HL-60 (cell line): ENCODE measurements around the gene DIP2B.

Experiments used
- DNase-seq, 2 experiments: peaks; one replicate each; pipeline ENCODE4 v3.0.0-alpha.2; 2010 to 2020; ENCODE audit warnings: low read depth in 1 of 2, low spot score in 1 of 2
- H3K27ac ChIP-seq: fragments of 250-450 bp; sonication (Bioruptor Pico); replicated peaks from 2 replicates; pipeline ENCODE4 v1.5.1; 2020; ENCODE audit warnings: mild to moderate bottlenecking, moderate library complexity
- H3K27me3 ChIP-seq: fragments of 250-450 bp; sonication (Bioruptor Pico); 2 replicates; pipeline ENCODE4 v1.5.1; 2021; ENCODE audit warnings: mild to moderate bottlenecking, moderate library complexity; ENCODE audit not compliant: insufficient read depth, poor library complexity, severe bottlenecking
- H3K4me3 ChIP-seq: replicated peaks from 2 replicates; pipeline ENCODE4 v1.5.1; 2011; ENCODE audit warnings: mild to moderate bottlenecking, control low read depth, low read length; ENCODE audit not compliant: insufficient read depth
- GABPA ChIP-seq: IDR thresholded peaks from 2 replicates; pipeline ENCODE4 v1.6.1; 2012; ENCODE audit warnings: low read depth
- POLR2AphosphoS5 ChIP-seq: IDR thresholded peaks from 2 replicates; pipeline ENCODE4 v1.6.1; 2012; ENCODE audit warnings: low read depth
- SPI1 ChIP-seq: IDR thresholded peaks from 2 replicates; pipeline ENCODE4 v1.6.1; 2012; ENCODE audit warnings: low read depth, mild to moderate bottlenecking, borderline replicate concordance
- TF ChIP-seq, protein P1 (sequence below): IDR thresholded peaks from 2 replicates; pipeline ENCODE4 v1.6.1; 2012; ENCODE audit warnings: low read depth; ENCODE audit not compliant: insufficient replicate concordance
- TF ChIP-seq, protein P2 (sequence below): IDR thresholded peaks from one replicate; pipeline ENCODE4 v1.5.1; 2011; ENCODE audit warnings: low read length, control low read depth, inconsistent platforms; ENCODE audit not compliant: insufficient read depth

The DIP2B gene

DNA sequence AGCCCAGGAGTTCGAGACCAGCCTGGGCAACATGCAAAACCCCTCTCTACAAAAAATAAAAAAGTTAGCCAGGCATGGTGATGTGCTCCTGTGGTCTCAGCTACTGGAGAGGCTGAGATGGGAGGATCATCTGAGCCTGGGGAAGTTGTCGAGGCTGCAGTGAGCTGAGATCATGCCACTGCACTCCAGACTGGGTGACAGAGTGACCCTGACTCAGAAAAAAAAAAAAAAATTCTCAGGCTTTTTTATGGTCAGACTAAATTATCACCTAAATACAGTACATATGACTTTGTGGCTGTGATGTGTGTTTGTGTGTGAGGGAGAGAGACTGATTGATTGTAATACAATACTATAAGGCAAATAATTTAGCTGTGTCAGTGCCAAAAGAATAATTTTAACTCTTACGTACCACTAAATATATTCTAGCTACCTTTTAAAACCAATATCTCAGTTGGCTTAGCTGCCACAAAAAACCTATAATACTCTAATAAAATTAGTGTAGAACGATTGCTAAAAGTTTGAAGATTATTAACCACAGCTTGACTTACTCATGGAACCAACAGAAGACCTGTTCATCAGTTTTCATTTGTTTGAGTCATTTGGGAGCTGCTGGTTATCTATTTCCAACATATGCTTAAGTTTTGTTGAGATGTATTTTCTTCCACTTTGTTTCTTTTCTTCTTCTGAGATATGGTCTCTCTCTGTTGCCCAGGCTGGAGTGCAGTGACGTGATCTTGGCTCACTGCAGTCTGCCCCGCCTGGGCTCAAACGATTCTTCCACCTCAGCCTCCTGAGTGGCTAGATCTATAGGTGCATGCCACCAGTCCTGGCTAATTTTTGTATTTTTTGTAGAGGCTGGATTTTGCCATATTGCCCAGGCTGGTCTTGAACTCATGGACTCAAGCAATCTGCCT, 58.0 kb downstream of the DIP2B start:
- no peaks in the 10 kb centered on the region for H3K27me3 ChIP-seq
- H3K27ac ChIP-seq = no peak overlapping the region
- no peak overlapping the region for H3K4me3 ChIP-seq
- DNase-seq = no peak
- TF ChIP-seq GABPA = no peak
- TF ChIP-seq, protein P1, sequence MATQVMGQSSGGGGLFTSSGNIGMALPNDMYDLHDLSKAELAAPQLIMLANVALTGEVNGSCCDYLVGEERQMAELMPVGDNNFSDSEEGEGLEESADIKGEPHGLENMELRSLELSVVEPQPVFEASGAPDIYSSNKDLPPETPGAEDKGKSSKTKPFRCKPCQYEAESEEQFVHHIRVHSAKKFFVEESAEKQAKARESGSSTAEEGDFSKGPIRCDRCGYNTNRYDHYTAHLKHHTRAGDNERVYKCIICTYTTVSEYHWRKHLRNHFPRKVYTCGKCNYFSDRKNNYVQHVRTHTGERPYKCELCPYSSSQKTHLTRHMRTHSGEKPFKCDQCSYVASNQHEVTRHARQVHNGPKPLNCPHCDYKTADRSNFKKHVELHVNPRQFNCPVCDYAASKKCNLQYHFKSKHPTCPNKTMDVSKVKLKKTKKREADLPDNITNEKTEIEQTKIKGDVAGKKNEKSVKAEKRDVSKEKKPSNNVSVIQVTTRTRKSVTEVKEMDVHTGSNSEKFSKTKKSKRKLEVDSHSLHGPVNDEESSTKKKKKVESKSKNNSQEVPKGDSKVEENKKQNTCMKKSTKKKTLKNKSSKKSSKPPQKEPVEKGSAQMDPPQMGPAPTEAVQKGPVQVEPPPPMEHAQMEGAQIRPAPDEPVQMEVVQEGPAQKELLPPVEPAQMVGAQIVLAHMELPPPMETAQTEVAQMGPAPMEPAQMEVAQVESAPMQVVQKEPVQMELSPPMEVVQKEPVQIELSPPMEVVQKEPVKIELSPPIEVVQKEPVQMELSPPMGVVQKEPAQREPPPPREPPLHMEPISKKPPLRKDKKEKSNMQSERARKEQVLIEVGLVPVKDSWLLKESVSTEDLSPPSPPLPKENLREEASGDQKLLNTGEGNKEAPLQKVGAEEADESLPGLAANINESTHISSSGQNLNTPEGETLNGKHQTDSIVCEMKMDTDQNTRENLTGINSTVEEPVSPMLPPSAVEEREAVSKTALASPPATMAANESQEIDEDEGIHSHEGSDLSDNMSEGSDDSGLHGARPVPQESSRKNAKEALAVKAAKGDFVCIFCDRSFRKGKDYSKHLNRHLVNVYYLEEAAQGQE = no peak
- TF ChIP-seq, protein P2, sequence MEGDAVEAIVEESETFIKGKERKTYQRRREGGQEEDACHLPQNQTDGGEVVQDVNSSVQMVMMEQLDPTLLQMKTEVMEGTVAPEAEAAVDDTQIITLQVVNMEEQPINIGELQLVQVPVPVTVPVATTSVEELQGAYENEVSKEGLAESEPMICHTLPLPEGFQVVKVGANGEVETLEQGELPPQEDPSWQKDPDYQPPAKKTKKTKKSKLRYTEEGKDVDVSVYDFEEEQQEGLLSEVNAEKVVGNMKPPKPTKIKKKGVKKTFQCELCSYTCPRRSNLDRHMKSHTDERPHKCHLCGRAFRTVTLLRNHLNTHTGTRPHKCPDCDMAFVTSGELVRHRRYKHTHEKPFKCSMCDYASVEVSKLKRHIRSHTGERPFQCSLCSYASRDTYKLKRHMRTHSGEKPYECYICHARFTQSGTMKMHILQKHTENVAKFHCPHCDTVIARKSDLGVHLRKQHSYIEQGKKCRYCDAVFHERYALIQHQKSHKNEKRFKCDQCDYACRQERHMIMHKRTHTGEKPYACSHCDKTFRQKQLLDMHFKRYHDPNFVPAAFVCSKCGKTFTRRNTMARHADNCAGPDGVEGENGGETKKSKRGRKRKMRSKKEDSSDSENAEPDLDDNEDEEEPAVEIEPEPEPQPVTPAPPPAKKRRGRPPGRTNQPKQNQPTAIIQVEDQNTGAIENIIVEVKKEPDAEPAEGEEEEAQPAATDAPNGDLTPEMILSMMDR = no peak
- TF ChIP-seq SPI1 = no peak
- no peak for TF ChIP-seq POLR2AphosphoS5

DNA sequence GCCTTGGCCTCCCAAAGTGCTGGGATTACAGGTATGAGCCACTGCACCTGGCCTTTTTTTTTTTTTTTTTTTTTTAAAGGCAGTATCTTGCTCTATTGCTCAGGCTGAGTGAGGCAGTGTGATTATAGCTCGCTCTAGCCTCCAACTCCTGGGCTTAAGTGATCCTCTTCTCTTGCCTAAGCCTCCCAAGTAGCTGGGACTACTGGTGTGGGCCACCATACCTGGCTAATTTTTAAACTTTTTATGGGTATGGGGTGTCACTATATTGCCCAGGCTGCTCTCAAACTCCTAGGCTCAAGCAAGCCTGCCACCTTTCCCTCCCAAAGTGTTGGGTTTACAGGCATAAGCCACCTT, 58.6 kb downstream of the DIP2B start:
- TF ChIP-seq GABPA (no peak), POLR2AphosphoS5 (no peak), SPI1 (no peak)
- TF ChIP-seq, protein P2 = no peak
- TF ChIP-seq, protein P1 = no peak
- no peak for DNase-seq
- peak overlapping the region; percentile 2; the same call in 1 of the 2 replicates for H3K27ac ChIP-seq
- H3K27me3 ChIP-seq = no peaks in the 10 kb centered on the region
- no peak overlapping the region for H3K4me3 ChIP-seq

DNA sequence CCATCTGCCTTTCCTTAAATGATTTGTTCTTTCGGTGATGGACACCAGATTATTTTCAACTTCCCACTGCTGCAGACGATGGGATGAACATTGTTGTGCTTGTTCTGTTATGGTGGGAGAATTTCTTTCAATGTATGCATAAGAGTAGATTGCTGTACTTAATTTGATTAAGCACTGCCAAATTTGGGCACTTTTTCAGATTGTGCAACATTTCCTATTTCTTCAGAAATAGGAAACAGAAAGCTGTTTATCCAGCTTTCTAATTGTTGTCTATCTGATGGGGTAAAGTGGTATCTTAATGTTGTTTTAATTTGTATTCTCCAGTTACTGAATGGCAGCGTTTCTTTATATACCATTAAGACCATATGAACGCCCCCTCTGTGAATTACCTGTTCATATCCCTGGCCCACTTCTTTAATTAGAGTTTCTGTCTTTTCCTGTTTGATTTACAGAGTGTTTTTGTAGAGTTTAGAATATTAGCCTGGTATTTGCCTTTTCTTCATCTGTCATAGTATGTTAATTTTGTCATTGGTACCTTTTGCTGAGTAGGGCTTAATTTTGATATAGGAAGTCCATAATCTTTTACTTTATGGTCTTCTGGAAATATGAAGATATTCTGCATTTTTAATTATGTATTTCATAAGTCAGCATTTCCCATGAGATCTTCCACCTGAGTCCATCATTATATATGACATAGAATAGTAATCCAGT, 59.6 kb downstream of the DIP2B start:
- no peak overlapping the region for H3K4me3 ChIP-seq
- peak overlapping the region; percentile 16 for H3K27ac ChIP-seq
- TF ChIP-seq SPI1 = no peak
- TF ChIP-seq, protein P1 = no peak
- TF ChIP-seq POLR2AphosphoS5 = no peak
- TF ChIP-seq, protein P2 = no peak
- TF ChIP-seq GABPA = no peak
- no peaks in the 10 kb centered on the region for H3K27me3 ChIP-seq
- no peak for DNase-seq
